ENCODE measurements around the gene CLNK. TPM values are rescaled to one million over a fixed set of nuclear protein-coding genes. Genes with fewer than 3 reads are reported as not detected.

Gene CLNK
- polyA plus RNA-seq, 2 of the 4 experiments (the other 2 are of a cell fraction) = not detected

- Histone ChIP-seq H3K4me1 (no peaks in the 10 kb centered on the region), H3K9me3 (no peaks in the 10 kb centered on the region), H3K4me3 (no peak overlapping the region), H3K27ac (no peak overlapping the region), H3K4me2 (no peak overlapping the region)
- POLR2A ChIA-PET = no interaction called here
- TF ChIP-seq TFCP2L1 (CRISPR knock-in tag; IDR thresholded peaks at IDR 0.05) (no peak), JUNB (IDR thresholded peaks at IDR 0.05) (no peak), MAX (IDR thresholded peaks at IDR 0.05) (no peak), RAD21 (conservative IDR thresholded peaks at IDR 0.05 in 1 of 2, IDR thresholded peaks at IDR 0.05 in 1 of 2) (no peak), CTCF (IDR thresholded peaks at IDR 0.05) (no peak), SMC3 (IDR thresholded peaks at IDR 0.05) (no peak), CHD2 (IDR thresholded peaks at IDR 0.05; ENCODE audit: low read length, partially characterized antibody) (no peak), JUN (IDR thresholded peaks at IDR 0.05) (no peak), FOSB (CRISPR knock-in tag; IDR thresholded peaks at IDR 0.05) (no peak), KDM1A (IDR thresholded peaks at IDR 0.05; ENCODE audit: low read depth) (no peak), POLR2AphosphoS2 (conservative IDR thresholded peaks at IDR 0.05; ENCODE audit: low read length) (no peak), KDM5A (IDR thresholded peaks at IDR 0.05) (no peak), ZC3H11A (IDR thresholded peaks at IDR 0.05) (no peak), SREBF2 (IDR thresholded peaks at IDR 0.05) (no peak)
- ATAC-seq = no peak
- CTCF ChIA-PET = no interaction called here
- no peak for FAIRE-seq
- WGBS (ENCODE audit: missing lambda C conversion rate) = 12% methylated on average over 4 of the region's 4 CpGs
- DNase-seq (ENCODE audit: low read depth in 1 of 2, low spot score in 1 of 2) = no peak
These were observed 43.4 kb upstream of the CLNK start for GRCh38 chr4:10728016-10728415.

- no peak for FAIRE-seq
- TF ChIP-seq SMC3 (IDR thresholded peaks at IDR 0.05) = no peak
- TF ChIP-seq CTCF (IDR thresholded peaks at IDR 0.05) = no peak
- no peak for TF ChIP-seq HEYL (CRISPR knock-in tag; IDR thresholded peaks at IDR 0.05)
- no peak for TF ChIP-seq ZFP36 (IDR thresholded peaks at IDR 0.05; ENCODE audit: borderline replicate concordance, partially characterized antibody)
- no peak for TF ChIP-seq NR3C1 (IDR thresholded peaks at IDR 0.05)
- TF ChIP-seq RFX5 (IDR thresholded peaks at IDR 0.05) = no peak
- no peak for TF ChIP-seq RCOR1 (IDR thresholded peaks at IDR 0.05; ENCODE audit: low read depth, low read length)
- TF ChIP-seq RAD21 (conservative IDR thresholded peaks at IDR 0.05 in 1 of 2, IDR thresholded peaks at IDR 0.05 in 1 of 2) = no peak
- no peak for TF ChIP-seq POLR2AphosphoS2 (conservative IDR thresholded peaks at IDR 0.05; ENCODE audit: low read length)
- no peak for TF ChIP-seq CEBPB (IDR thresholded peaks at IDR 0.05)
- TF ChIP-seq JUN (IDR thresholded peaks at IDR 0.05) = no peak
- no peak for TF ChIP-seq HOXB5 (CRISPR knock-in tag; IDR thresholded peaks at IDR 0.05)
- TF ChIP-seq HES2 (IDR thresholded peaks at IDR 0.05) = no peak
- no peak for TF ChIP-seq RARB (CRISPR knock-in tag; IDR thresholded peaks at IDR 0.05)
- no peak for TF ChIP-seq TP53 (CRISPR knock-in tag; IDR thresholded peaks at IDR 0.05)
- TF ChIP-seq BCL3 (IDR thresholded peaks at IDR 0.05) = no peak
- no peak for TF ChIP-seq HMGXB4 (CRISPR knock-in tag; IDR thresholded peaks at IDR 0.05; ENCODE audit: borderline replicate concordance)
- TF ChIP-seq ZSCAN20 (CRISPR knock-in tag; IDR thresholded peaks at IDR 0.05) = no peak
- no peak for TF ChIP-seq PBX3 (IDR thresholded peaks at IDR 0.05)
- Histone ChIP-seq H3K4me1 (no peaks in the 10 kb centered on the region), H3K4me3 (no peak overlapping the region), H3K4me2 (no peak overlapping the region), H3K27ac (no peak overlapping the region), H3K9me3 (no peaks in the 10 kb centered on the region)
- no peak for ATAC-seq
- no peak for DNase-seq (ENCODE audit: low read depth in 1 of 2, low spot score in 1 of 2)
- ChIA-PET CTCF (no interaction called here), POLR2A (no interaction called here)
- 8% methylated on average over 3 of the region's 6 CpGs for WGBS (ENCODE audit: missing lambda C conversion rate)
These were observed 42.7 kb upstream of the CLNK start for GRCh38 chr4:10727140-10727880.
